Pancreas (tissue), 10 donors: ENCODE results near the gene FABP7. TPM values are rescaled to one million over a fixed set of nuclear protein-coding genes. Genes with fewer than 3 reads are reported as not detected.

ENCODE experiments used
- ATAC-seq, 4 donors: fragments of 200-7000 bp; cut with Tn5 transposase; one replicate each; pipeline versions ENCODE4 v1.8.0 to v1.9.1; 2020; ENCODE audit warnings: mild to moderate bottlenecking in 4 of 4, moderate library complexity in 4 of 4
- DNase-seq, 6 donors: peaks; one replicate each; pipeline ENCODE4 v3.0.0-alpha.2; 2020
- FAIRE-seq: peaks from 2 replicates; lab custom pipeline; 2012; peaks lifted over from hg19 to GRCh38; lab: Jason Lieb, UNC
- H3K27ac ChIP-seq, 4 donors: fragments of 200-600 bp; sonication (generic); 1 replicate in 3 of 4; 2 replicates in 1 of 4; pipeline versions ENCODE4 v1.5.0 to v1.8.0; 2020
- H3K27me3 ChIP-seq, 4 donors: fragments of 200-600 bp; one replicate each; pipeline ENCODE4 v1.8.0; 2021
- H3K36me3 ChIP-seq, 3 donors: fragments of 200-600 bp; sonication (generic) in 1 of 3; one replicate each; pipeline versions ENCODE4 v1.5.0 to v1.8.0; 2020 to 2021
- H3K4me1 ChIP-seq, 3 donors: fragments of 200-600 bp; one replicate each; pipeline ENCODE4 v1.8.0; 2021
- H3K4me3 ChIP-seq, 4 donors: fragments of 200-600 bp; sonication (generic) in 2 of 4; one replicate each; pipeline versions ENCODE4 v1.5.0 to v1.8.0; 2020 to 2021
- H3K9me3 ChIP-seq, 4 donors: fragments of 200-600 bp; one replicate each; pipeline ENCODE4 v1.8.0; 2021
- CTCF ChIP-seq, 4 donors: fragments of 200-600 bp; sonication (generic) in 3 of 4; IDR thresholded peaks; one replicate each; pipeline versions ENCODE4 v1.5.0 to v1.8.0; 2021; ENCODE audit warnings: antibody characterized with exemption in 4 of 4
- WGBS, 2 donors: extraction: QIAGEN DNeasy Blood & Tissue Kit; methylation state at CpG; one replicate each; pipeline ENCODE4 v1.1.7; 2013; 5-methylcytosine and 5-hydroxymethylcytosine counted together
- intact Hi-C, 3 donors: fragments of 100-400 bp; cut with DNase I; formaldehyde crosslinking; loops; one replicate each; pipeline versions ENCODE4 v1.11.1 to v1.14.2; 2022
- polyA plus RNA-seq, 2 donors: library from polyadenylated mRNA; stranded (reverse); fragments of 200-250 nt; gene quantifications; one replicate each; pipeline ENCODE4 v1.2.3, GENCODE V29; 2013
- total RNA-seq, 6 donors: library from RNA; stranded (reverse); fragmentation: NEBNext Ultra II Directional in 4 of 6; extraction: Animal tissue kit (Norgen Biotek cat#: 25700) in 4 of 6; gene quantifications; one replicate each; pipeline versions ENCODE4 v1.2.1 to v1.2.4, GENCODE V29; 2021 to 2023
- donor health status: healthy with polysubstance abuse.
- donor health status: DM: no; HTN: no; CAD: no; lungs with moderate emphysema.
- donor health status: DM: no; HTN: no; CAD: no.
- donor health status: control.
- donor health status: control.
- donor health status: Bipolar disorder and iron deficiency.
- donor health status: DM: yes; HTN: yes; CAD: no.
- donor health status: DM: no; HTN: no; CAD: no.
- donor health status: DM: no; HTN: no; CAD: no.
- donor health status: DM: yes; HTN: yes; CAD: no.

The FABP7 gene
- total and polyA plus RNA-seq, 8 donors, result not detected

- DNase-seq (no peak), ATAC-seq (no peak), FAIRE-seq (no peak)
- no peak for TF ChIP-seq CTCF (IDR thresholded peaks at IDR 0.05)
- no peak overlapping the region for H3K27ac ChIP-seq
- no peaks in the 10 kb centered on the region for H3K36me3 ChIP-seq
- no peaks in the 10 kb centered on the region for H3K4me1 ChIP-seq
- no peaks in the 10 kb centered on the region for H3K27me3 ChIP-seq
- intact Hi-C loops, result no loop called here
- no peaks in the 10 kb centered on the region for H3K9me3 ChIP-seq
- H3K4me3 ChIP-seq, result no peak overlapping the region
Observed at GRCh38 chr6:122775975-122776374, 3.5 kb upstream of the FABP7 start.

GRCh38 chr6:122778302-122778701 lies 1.2 kb upstream of the FABP7 start:
- Histone ChIP-seq H3K27ac (no peak overlapping the region), H3K4me1 (no peaks in the 10 kb centered on the region), H3K4me3 (no peak overlapping the region), H3K27me3 (no peaks in the 10 kb centered on the region), H3K36me3 (no peaks in the 10 kb centered on the region), H3K9me3 (no peaks in the 10 kb centered on the region)
- FAIRE-seq (no peak), DNase-seq (no peak), ATAC-seq (no peak)
- intact Hi-C loops, result no loop called here
- 87 to 93% methylated on average over 5 of the region's 5 CpGs for WGBS, 2 donors
- TF ChIP-seq CTCF (IDR thresholded peaks at IDR 0.05), result no peak

GRCh38 chr6:122778985-122779661 lies 393 bp upstream of the FABP7 start:
- H3K36me3 ChIP-seq, result no peaks in the 10 kb centered on the region
- no peaks in the 10 kb centered on the region for H3K27me3 ChIP-seq
- no peaks in the 10 kb centered on the region for H3K9me3 ChIP-seq
- WGBS, 2 donors, result 61 to 64% methylated on average over 13 of the region's 13 CpGs
- intact Hi-C loops, result no loop called here
- TF ChIP-seq CTCF (IDR thresholded peaks at IDR 0.05), result no peak
- H3K27ac ChIP-seq, result no peak overlapping the region
- DNase-seq (no peak), FAIRE-seq (no peak), ATAC-seq (no peak)
- no peaks in the 10 kb centered on the region for H3K4me1 ChIP-seq
- no peak overlapping the region for H3K4me3 ChIP-seq

- FAIRE-seq (no peak), DNase-seq (no peak), ATAC-seq (no peak)
- H3K27me3 ChIP-seq, result no peaks in the 10 kb centered on the region
- no peaks in the 10 kb centered on the region for H3K9me3 ChIP-seq
- no peak for TF ChIP-seq CTCF (IDR thresholded peaks at IDR 0.05)
- no peaks in the 10 kb centered on the region for H3K36me3 ChIP-seq
- H3K27ac ChIP-seq, result no peak overlapping the region
- 53 to 59% methylated on average over 5 of the region's 5 CpGs for WGBS, 2 donors
- H3K4me3 ChIP-seq, result no peak overlapping the region
- intact Hi-C loops, result loop anchor here in 1 of 3 donors (10.0 kb wide), 1 partner anchor 45 kb away; no protein-coding TSS in a partner anchor
- no peaks in the 10 kb centered on the region for H3K4me1 ChIP-seq
Observed at GRCh38 chr6:122780114-122780513, 598 bp downstream of the FABP7 start.

GRCh38 chr6:122781716-122782115 lies 2.2 kb downstream of the FABP7 start:
- FAIRE-seq, result no peak
- H3K9me3 ChIP-seq, result no peaks in the 10 kb centered on the region
- no peak for ATAC-seq
- no peak for TF ChIP-seq CTCF (IDR thresholded peaks at IDR 0.05)
- no peaks in the 10 kb centered on the region for H3K27me3 ChIP-seq
- intact Hi-C loops, result loop anchor here in 1 of 3 donors (10.0 kb wide), 1 partner anchor 47 kb away; no protein-coding TSS in a partner anchor
- H3K27ac ChIP-seq, result no peak overlapping the region
- WGBS, 2 donors, result 91 to 93% methylated on average over 7 of the region's 7 CpGs
- H3K4me1 ChIP-seq, result no peaks in the 10 kb centered on the region
- no peak overlapping the region for H3K4me3 ChIP-seq
- H3K36me3 ChIP-seq, result no peaks in the 10 kb centered on the region
- no peak for DNase-seq
